ENCODE results near the gene GNAT2.

GNAT2 gene

GRCh38 chr1:109611308-109611990, 8.0 kb downstream of the GNAT2 start:
- H3K4me3 ChIP-seq (ENCODE audit: low read depth, low read length, poor library complexity, severe bottlenecking): no peak overlapping the region
- no peak overlapping the region for H3K27ac ChIP-seq (ENCODE audit: low read depth, low read length, poor library complexity, severe bottlenecking)
- no peaks in the 10 kb centered on the region for H3K79me2 ChIP-seq (ENCODE audit: insufficient read depth, low read length)
- H3K9ac ChIP-seq (ENCODE audit: low read length): no peak overlapping the region
- no peaks in the 10 kb centered on the region for H3K27me3 ChIP-seq (ENCODE audit: insufficient read depth, low read length)
- no peak overlapping the region for H3K4me2 ChIP-seq (ENCODE audit: low read length)
- no peaks in the 10 kb centered on the region for H3F3A ChIP-seq (ENCODE audit: insufficient read depth, low read length)
- H3K9me3 ChIP-seq (ENCODE audit: low read length): no peaks in the 10 kb centered on the region
- no peaks in the 10 kb centered on the region for H3K36me3 ChIP-seq (ENCODE audit: insufficient read depth, low read length)
- H2AFZ ChIP-seq (ENCODE audit: low read length): no peak overlapping the region
- no peaks in the 10 kb centered on the region for H3K4me1 ChIP-seq (ENCODE audit: insufficient read depth, low read length, severe bottlenecking)
- TF ChIP-seq EZH2 (IDR thresholded peaks at IDR 0.05; ENCODE audit: borderline replicate concordance, low read length) (no peak), CTCF (IDR thresholded peaks at IDR 0.05; ENCODE audit: low read length) (no peak)
- no peaks in the 10 kb centered on the region for H3K9me2 ChIP-seq (ENCODE audit: low read depth, low read length)
- no peaks in the 10 kb centered on the region for H4K20me1 ChIP-seq (ENCODE audit: insufficient read depth, low read length)

GRCh38 chr1:109610609-109611307, 8.7 kb downstream of the GNAT2 start:
- no peak overlapping the region for H3K27ac ChIP-seq (ENCODE audit: low read depth, low read length, poor library complexity, severe bottlenecking)
- H2AFZ ChIP-seq (ENCODE audit: low read length): no peak overlapping the region
- H3K36me3 ChIP-seq (ENCODE audit: insufficient read depth, low read length): no peaks in the 10 kb centered on the region
- H3K9me3 ChIP-seq (ENCODE audit: low read length): no peaks in the 10 kb centered on the region
- H3K4me3 ChIP-seq (ENCODE audit: low read depth, low read length, poor library complexity, severe bottlenecking): no peak overlapping the region
- no peaks in the 10 kb centered on the region for H3F3A ChIP-seq (ENCODE audit: insufficient read depth, low read length)
- no peaks in the 10 kb centered on the region for H3K4me1 ChIP-seq (ENCODE audit: insufficient read depth, low read length, severe bottlenecking)
- no peaks in the 10 kb centered on the region for H3K9me2 ChIP-seq (ENCODE audit: low read depth, low read length)
- TF ChIP-seq EZH2 (IDR thresholded peaks at IDR 0.05; ENCODE audit: borderline replicate concordance, low read length) (no peak), CTCF (IDR thresholded peaks at IDR 0.05; ENCODE audit: low read length) (no peak)
- H3K79me2 ChIP-seq (ENCODE audit: insufficient read depth, low read length): no peaks in the 10 kb centered on the region
- no peak overlapping the region for H3K9ac ChIP-seq (ENCODE audit: low read length)
- no peaks in the 10 kb centered on the region for H4K20me1 ChIP-seq (ENCODE audit: insufficient read depth, low read length)
- H3K27me3 ChIP-seq (ENCODE audit: insufficient read depth, low read length): no peaks in the 10 kb centered on the region
- no peak overlapping the region for H3K4me2 ChIP-seq (ENCODE audit: low read length)

- no peaks in the 10 kb centered on the region for H4K20me1 ChIP-seq (ENCODE audit: insufficient read depth, low read length)
- H3K4me3 ChIP-seq (ENCODE audit: low read depth, low read length, poor library complexity, severe bottlenecking): no peak overlapping the region
- no peak overlapping the region for H3K4me2 ChIP-seq (ENCODE audit: low read length)
- H3K4me1 ChIP-seq (ENCODE audit: insufficient read depth, low read length, severe bottlenecking): no peaks in the 10 kb centered on the region
- H3F3A ChIP-seq (ENCODE audit: insufficient read depth, low read length): no peaks in the 10 kb centered on the region
- H3K27ac ChIP-seq (ENCODE audit: low read depth, low read length, poor library complexity, severe bottlenecking): no peak overlapping the region
- H3K36me3 ChIP-seq (ENCODE audit: insufficient read depth, low read length): no peaks in the 10 kb centered on the region
- H2AFZ ChIP-seq (ENCODE audit: low read length): no peak overlapping the region
- H3K9me3 ChIP-seq (ENCODE audit: low read length): no peaks in the 10 kb centered on the region
- no peak overlapping the region for H3K9ac ChIP-seq (ENCODE audit: low read length)
- no peak for TF ChIP-seq CTCF (IDR thresholded peaks at IDR 0.05; ENCODE audit: low read length)
- no peak for TF ChIP-seq EZH2 (IDR thresholded peaks at IDR 0.05; ENCODE audit: borderline replicate concordance, low read length)
- no peaks in the 10 kb centered on the region for H3K9me2 ChIP-seq (ENCODE audit: low read depth, low read length)
- H3K27me3 ChIP-seq (ENCODE audit: insufficient read depth, low read length): no peaks in the 10 kb centered on the region
- no peaks in the 10 kb centered on the region for H3K79me2 ChIP-seq (ENCODE audit: insufficient read depth, low read length)
Observed at GRCh38 chr1:109609881-109610280, 9.5 kb downstream of the GNAT2 start.
